ENCODE results near the gene RASGEF1B.

RASGEF1B gene

GRCh38 chr4:81447566-81448229 is 24.0 kb downstream of the RASGEF1B start:
- intact Hi-C loops (cut with DNase I; ENCODE audit: low total_unique reads) = no loop called here
- no peak overlapping the region for H3K4me3 ChIP-seq
- H3K27ac ChIP-seq = no peak overlapping the region
- no peaks in the 10 kb centered on the region for H3K9me3 ChIP-seq
- H3K4me1 ChIP-seq = peaks cover 0 to 5% (median 0%) of the 10 kb centered on the region in 4 donors
- no peak for TF ChIP-seq CTCF (IDR thresholded peaks at IDR 0.05)
- DNase-seq = no peak
- no peaks in the 10 kb centered on the region for H3K27me3 ChIP-seq
- peaks cover 37 to 68% (median 62%) of the 10 kb centered on the region in 3 donors for H3K36me3 ChIP-seq

GRCh38 chr4:81446634-81447033 is 25.1 kb downstream of the RASGEF1B start:
- Histone ChIP-seq H3K27ac (no peak overlapping the region), H3K27me3 (no peaks in the 10 kb centered on the region), H3K4me1 (no peaks in the 10 kb centered on the region), H3K36me3 (peaks cover 47 to 69% (median 62%) of the 10 kb centered on the region in 3 donors), H3K9me3 (no peaks in the 10 kb centered on the region), H3K4me3 (no peak overlapping the region)
- TF ChIP-seq CTCF (IDR thresholded peaks at IDR 0.05) = no peak
- intact Hi-C loops (cut with DNase I; ENCODE audit: low total_unique reads) = no loop called here
- no peak for DNase-seq

GRCh38 chr4:81445196-81445595 is 26.5 kb downstream of the RASGEF1B start:
- TF ChIP-seq CTCF (IDR thresholded peaks at IDR 0.05) = no peak
- no peak overlapping the region for H3K4me3 ChIP-seq
- no peak overlapping the region for H3K27ac ChIP-seq
- no peaks in the 10 kb centered on the region for H3K27me3 ChIP-seq
- H3K9me3 ChIP-seq = no peaks in the 10 kb centered on the region
- peaks cover 52 to 78% (median 75%) of the 10 kb centered on the region in 3 donors for H3K36me3 ChIP-seq
- no peak for DNase-seq
- intact Hi-C loops (cut with DNase I; ENCODE audit: low total_unique reads) = no loop called here
- no peaks in the 10 kb centered on the region for H3K4me1 ChIP-seq

GRCh38 chr4:81442484-81443085 is 29.1 kb downstream of the RASGEF1B start:
- no peak for TF ChIP-seq CTCF (IDR thresholded peaks at IDR 0.05)
- intact Hi-C loops (cut with DNase I; ENCODE audit: low total_unique reads) = no loop called here
- peaks cover 61 to 88% (median 87%) of the 10 kb centered on the region in 3 donors for H3K36me3 ChIP-seq
- DNase-seq = no peak
- no peak overlapping the region for H3K27ac ChIP-seq
- H3K4me1 ChIP-seq = no peaks in the 10 kb centered on the region
- H3K9me3 ChIP-seq = no peaks in the 10 kb centered on the region
- no peak overlapping the region for H3K4me3 ChIP-seq
- no peaks in the 10 kb centered on the region for H3K27me3 ChIP-seq

- intact Hi-C loops (cut with DNase I; ENCODE audit: low total_unique reads) = no loop called here
- H3K9me3 ChIP-seq = no peaks in the 10 kb centered on the region
- H3K4me3 ChIP-seq = no peak overlapping the region
- TF ChIP-seq CTCF (IDR thresholded peaks at IDR 0.05) = no peak
- no peaks in the 10 kb centered on the region for H3K27me3 ChIP-seq
- no peak overlapping the region for H3K27ac ChIP-seq
- peaks cover 56 to 74% (median 74%) of the 10 kb centered on the region in 3 donors for H3K36me3 ChIP-seq
- H3K4me1 ChIP-seq = no peaks in the 10 kb centered on the region
- DNase-seq = no peak
These were observed 30.8 kb downstream of the RASGEF1B start for GRCh38 chr4:81440949-81441348.
